Osteoblast (primary cell): ENCODE results near the gene PLXDC2. TPM values are rescaled to one million over a fixed set of nuclear protein-coding genes. Genes with fewer than 3 reads are reported as not detected.

Experiments
- DNase-seq: peaks from one replicate; pipeline ENCODE4 v3.0.0; 2011; ENCODE audit warnings: low spot score, mixed read lengths; ENCODE audit not compliant: insufficient read length; ENCODE audit errors: missing footprints
- H2AFZ ChIP-seq: 2 replicates; pipeline ENCODE4 v1.6.0; 2011; ENCODE audit warnings: mild to moderate bottlenecking, low read length
- H3K27ac ChIP-seq: 2 replicates; pipeline ENCODE4 v1.5.1; 2011; ENCODE audit warnings: mild to moderate bottlenecking, low read depth, low read length, moderate library complexity
- H3K27me3 ChIP-seq: 2 replicates; pipeline ENCODE4 v1.6.0; 2012; ENCODE audit warnings: mild to moderate bottlenecking, control low read depth, inconsistent platforms, low read length, moderate library complexity; ENCODE audit not compliant: insufficient read depth
- H3K36me3 ChIP-seq: 2 replicates; pipeline ENCODE4 v1.5.1; 2011; ENCODE audit warnings: mild to moderate bottlenecking, low read length, control low read depth, moderate library complexity; ENCODE audit not compliant: insufficient read depth
- H3K4me1 ChIP-seq: 2 replicates; pipeline ENCODE4 v1.5.1; 2011; ENCODE audit warnings: mild to moderate bottlenecking, low read length, control low read depth, moderate library complexity; ENCODE audit not compliant: insufficient read depth
- H3K4me2 ChIP-seq: 2 replicates; pipeline ENCODE4 v1.6.0; 2011; ENCODE audit warnings: mild to moderate bottlenecking, low read length; ENCODE audit not compliant: insufficient read depth
- H3K4me3 ChIP-seq: fragments of 200-600 bp; sonication (generic); 3 replicates; pipeline ENCODE4 v1.5.1; 2012; ENCODE audit warnings: mild to moderate bottlenecking, low read length, inconsistent platforms; ENCODE audit not compliant: insufficient read depth
- H3K79me2 ChIP-seq: 2 replicates; pipeline ENCODE4 v1.6.0; 2012; ENCODE audit warnings: mild to moderate bottlenecking, low read length, control low read depth, inconsistent platforms; ENCODE audit not compliant: insufficient read depth
- H3K9me3 ChIP-seq: 2 replicates; pipeline ENCODE4 v1.5.1; 2011; ENCODE audit warnings: low read depth, low read length, control low read depth
- H4K20me1 ChIP-seq: 2 replicates; pipeline ENCODE4 v1.6.0; 2012; ENCODE audit warnings: mild to moderate bottlenecking, low read length, control low read depth; ENCODE audit not compliant: insufficient read depth
- CTCF ChIP-seq: IDR thresholded peaks from 2 replicates; pipeline ENCODE4 v1.5.1; 2011; ENCODE audit warnings: mild to moderate bottlenecking, low read depth, low read length, moderate library complexity; ENCODE audit errors: extremely low read depth
- total RNA-seq: library from RNA; depleted of rRNA; stranded (reverse); fragments of >200 nt; gene quantifications from 2 replicates; pipeline ENCODE4 v1.2.3, GENCODE V29; 2012

The PLXDC2 gene
- total RNA-seq, 1 donor: 63.3 TPM

GRCh38 chr10:19968745-19969144 is 152.5 kb downstream of the PLXDC2 start:
- Histone ChIP-seq H3K79me2 (no peaks in the 10 kb centered on the region), H3K4me2 (no peak overlapping the region), H3K4me1 (no peaks in the 10 kb centered on the region), H3K27me3 (no peaks in the 10 kb centered on the region), H3K4me3 (no peak overlapping the region), H3K27ac (no peak overlapping the region), H4K20me1 (no peaks in the 10 kb centered on the region), H3K9me3 (no peaks in the 10 kb centered on the region), H3K36me3 (no peaks in the 10 kb centered on the region), H2AFZ (no peak overlapping the region)
- TF ChIP-seq CTCF: no peak
- DNase-seq: no peak

GRCh38 chr10:19970256-19970655 is 154.0 kb downstream of the PLXDC2 start:
- Histone ChIP-seq H3K27me3 (no peaks in the 10 kb centered on the region), H3K4me1 (no peaks in the 10 kb centered on the region), H3K27ac (no peak overlapping the region), H3K4me3 (no peak overlapping the region), H4K20me1 (no peaks in the 10 kb centered on the region), H3K9me3 (no peaks in the 10 kb centered on the region), H3K79me2 (no peaks in the 10 kb centered on the region), H3K36me3 (no peaks in the 10 kb centered on the region), H2AFZ (no peak overlapping the region), H3K4me2 (no peak overlapping the region)
- DNase-seq: no peak
- no peak for TF ChIP-seq CTCF

GRCh38 chr10:19970717-19971116 is 154.5 kb downstream of the PLXDC2 start:
- Histone ChIP-seq H3K4me1 (no peaks in the 10 kb centered on the region), H3K9me3 (no peaks in the 10 kb centered on the region), H4K20me1 (no peaks in the 10 kb centered on the region), H3K36me3 (no peaks in the 10 kb centered on the region), H3K27me3 (no peaks in the 10 kb centered on the region), H2AFZ (no peak overlapping the region), H3K27ac (no peak overlapping the region), H3K4me3 (no peak overlapping the region), H3K79me2 (no peaks in the 10 kb centered on the region), H3K4me2 (no peak overlapping the region)
- no peak for TF ChIP-seq CTCF
- DNase-seq: no peak

- no peaks in the 10 kb centered on the region for H4K20me1 ChIP-seq
- no peaks in the 10 kb centered on the region for H3K79me2 ChIP-seq
Observed at GRCh38 chr10:19971343-19972052, 155.3 kb downstream of the PLXDC2 start.

More at GRCh38 chr10:19971343-19972052, 155.3 kb downstream of the PLXDC2 start:
- Histone ChIP-seq H2AFZ (no peak overlapping the region), H3K27ac (no peak overlapping the region), H3K27me3 (no peaks in the 10 kb centered on the region), H3K4me1 (no peaks in the 10 kb centered on the region), H3K4me2 (no peak overlapping the region), H3K4me3 (no peak overlapping the region), H3K36me3 (no peaks in the 10 kb centered on the region), H3K9me3 (no peaks in the 10 kb centered on the region)
- no peak for DNase-seq
- TF ChIP-seq CTCF: no peak
